SK-N-MC (cell line): ENCODE results near the gene AMOTL2.

Experiments used
- EZH2 ChIP-seq: fragments of 200-600 bp; sonication (generic); IDR thresholded peaks from one replicate; pipeline ENCODE4 v1.6.1; 2017; ENCODE audit warnings: antibody characterized with exemption
- FOXP2 ChIP-seq: optimal IDR thresholded peaks from 2 replicates; pipeline ENCODE3; 2011; ENCODE audit warnings: mild to moderate bottlenecking, moderate library complexity; ENCODE audit not compliant: insufficient read depth; ENCODE audit errors: extremely low read length, control extremely low read depth
- POLR2AphosphoS5 ChIP-seq: IDR thresholded peaks from 2 replicates; pipeline ENCODE4 v1.6.1; 2012; ENCODE audit warnings: mild to moderate bottlenecking, low read depth, low read length, borderline replicate concordance

DNA sequence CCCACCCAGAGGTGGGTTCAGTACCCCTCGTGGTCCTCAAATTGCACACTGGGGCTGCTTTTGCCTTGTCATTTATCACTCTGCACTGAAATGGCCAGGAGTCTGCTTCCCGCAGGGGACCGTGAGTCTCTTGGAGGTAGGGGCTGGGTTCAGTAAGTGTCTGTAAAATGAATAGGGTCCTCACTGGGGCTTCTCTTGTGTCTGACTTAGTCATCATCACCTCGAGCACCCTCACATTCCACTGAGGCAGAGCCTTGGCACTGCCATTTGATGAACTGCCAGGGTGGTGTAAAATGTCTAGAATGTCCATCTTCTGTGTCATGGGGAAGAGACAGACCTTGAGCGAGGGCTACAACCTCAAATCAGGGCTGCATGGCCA lies 62.6 kb downstream of the AMOTL2 start:
- TF ChIP-seq POLR2AphosphoS5 (no peak), EZH2 (no peak), FOXP2 (no peak)
